ENCODE results near the gene TRMT61A.

- TF ChIP-seq FOS (IDR thresholded peaks at IDR 0.05; ENCODE audit: borderline replicate concordance, insufficient read depth, low read length) (no peak), POLR2A (IDR thresholded peaks at IDR 0.05; ENCODE audit: low read depth, low read length) (no peak), CTCF (IDR thresholded peaks at IDR 0.05; ENCODE audit: extremely low read depth in 1 of 2, insufficient read depth in 1 of 2, low read depth in 1 of 2, low read length in 2 of 2) (no peak), POLR2AphosphoS5 (IDR thresholded peaks at IDR 0.05; ENCODE audit: insufficient read depth, low read depth, low read length) (no peak), MAX (IDR thresholded peaks at IDR 0.05; ENCODE audit: insufficient read depth, insufficient read length) (no peak)
These were observed 6.3 kb downstream of the TRMT61A start for GRCh38 chr14:103535081-103535890.
